Stomach (tissue), 4 donors: ENCODE data around the gene HIBADH.

ENCODE experiments used
- POLR2A ChIP-seq, 4 donors: fragments of 450-650 bp; IDR thresholded peaks; one replicate each; pipeline ENCODE4 v1.6.1; 2016; ENCODE audit warnings: antibody characterized with exemption in 4 of 4, control low read depth in 2 of 4, mild to moderate bottlenecking in 1 of 4, moderate library complexity in 1 of 4
- POLR2AphosphoS5 ChIP-seq, 3 donors: sonication (generic); formaldehyde crosslinking; IDR thresholded peaks; one replicate each; pipeline ENCODE4 v1.6.1; 2016; ENCODE audit warnings: antibody characterized with exemption in 3 of 3

- TF ChIP-seq POLR2A (IDR thresholded peaks at IDR 0.05) = no peak
- TF ChIP-seq POLR2AphosphoS5 (IDR thresholded peaks at IDR 0.05) = no peak
These were observed 22.5 kb upstream of the HIBADH start for GRCh38 chr7:27685209-27685608.
